ENCODE results near the gene ZNF81.
"Not testable (repeated sequence)": the region's sequence is repeated elsewhere in the genome, so short reads cannot be mapped to it uniquely, and the experiment has no call there.

The ZNF81 gene

GRCh38 chrX:47936940-47937317, 100.2 kb downstream of the ZNF81 start:
- DNase-seq = no peak

GRCh38 chrX:47940448-47940847, 103.7 kb downstream of the ZNF81 start:
- DNase-seq = no peak

GRCh38 chrX:47941423-47941822, 104.7 kb downstream of the ZNF81 start:
- DNase-seq = no peak

GRCh38 chrX:47955295-47955694, 118.6 kb downstream of the ZNF81 start:
- DNase-seq = not testable (repeated sequence)

- DNase-seq = no peak
Measured at GRCh38 chrX:47956016-47956415, 119.3 kb downstream of the ZNF81 start.

GRCh38 chrX:47958206-47958605, 121.5 kb downstream of the ZNF81 start:
- not testable (repeated sequence) for DNase-seq

- no peak for DNase-seq
Measured at GRCh38 chrX:47958761-47959342, 122.2 kb downstream of the ZNF81 start.

- DNase-seq = no peak
Measured at GRCh38 chrX:47960406-47960805, 123.7 kb downstream of the ZNF81 start.

- DNase-seq = not testable (repeated sequence)
Measured at GRCh38 chrX:47961830-47962229, 125.1 kb downstream of the ZNF81 start.

- DNase-seq = not testable (repeated sequence)
Measured at GRCh38 chrX:47965526-47965925, 128.8 kb downstream of the ZNF81 start.

Measured in NCI-H1694 (cell line).